ENCODE data around the gene ECE2.

GRCh38 chr3:184257083-184257915 is 18.5 kb upstream of the ECE2 start:
- no peak for TF ChIP-seq EP300 (IDR thresholded peaks at IDR 0.05; ENCODE audit: low read depth)
- TF ChIP-seq CTCF (IDR thresholded peaks at IDR 0.05), result no peak
- TF ChIP-seq POLR2AphosphoS5 (IDR thresholded peaks at IDR 0.05), result no peak
